Measurements from ENCODE around the gene TFAP2B. TPM values are rescaled to one million over a fixed set of nuclear protein-coding genes. Genes with fewer than 3 reads are reported as not detected.

TFAP2B gene
- total RNA-seq, 1 donor from 2014 or later = not detected

DNA sequence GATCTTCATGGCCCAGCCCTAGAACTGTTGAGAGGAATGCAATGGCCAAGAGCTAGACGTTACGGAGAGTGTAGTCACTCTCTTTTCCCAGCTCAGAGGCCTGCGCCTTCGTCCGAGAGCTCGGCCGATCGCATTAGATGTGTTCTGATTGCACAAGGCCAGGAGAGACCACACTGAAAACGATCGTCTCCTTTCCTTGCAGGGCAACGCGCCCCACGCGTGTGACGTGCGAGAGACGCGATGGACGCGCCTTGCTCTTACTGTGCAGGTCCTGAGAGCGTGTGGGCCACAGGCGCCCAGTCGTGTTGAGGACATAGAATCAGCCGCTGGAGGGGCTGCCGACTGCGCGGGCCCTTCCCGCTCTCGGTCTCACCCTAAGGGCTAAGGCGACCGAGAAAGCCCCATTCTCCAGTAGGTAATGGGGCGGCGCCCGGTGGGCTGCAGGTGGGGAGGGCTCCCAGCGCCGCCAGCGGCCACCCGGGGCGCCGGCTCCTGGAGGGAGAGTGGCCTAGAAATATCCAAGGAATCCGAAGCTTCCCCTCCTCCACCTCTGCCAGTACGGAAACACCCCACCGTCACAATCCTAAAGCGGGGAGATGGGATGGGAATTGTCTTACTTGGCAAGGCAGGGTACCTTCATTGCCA lies 26.9 kb downstream of the TFAP2B start:
- DNase-seq (no peak), ATAC-seq (no peak)
- intact Hi-C loops (cut with micrococcal nuclease) = no loop called here

DNA sequence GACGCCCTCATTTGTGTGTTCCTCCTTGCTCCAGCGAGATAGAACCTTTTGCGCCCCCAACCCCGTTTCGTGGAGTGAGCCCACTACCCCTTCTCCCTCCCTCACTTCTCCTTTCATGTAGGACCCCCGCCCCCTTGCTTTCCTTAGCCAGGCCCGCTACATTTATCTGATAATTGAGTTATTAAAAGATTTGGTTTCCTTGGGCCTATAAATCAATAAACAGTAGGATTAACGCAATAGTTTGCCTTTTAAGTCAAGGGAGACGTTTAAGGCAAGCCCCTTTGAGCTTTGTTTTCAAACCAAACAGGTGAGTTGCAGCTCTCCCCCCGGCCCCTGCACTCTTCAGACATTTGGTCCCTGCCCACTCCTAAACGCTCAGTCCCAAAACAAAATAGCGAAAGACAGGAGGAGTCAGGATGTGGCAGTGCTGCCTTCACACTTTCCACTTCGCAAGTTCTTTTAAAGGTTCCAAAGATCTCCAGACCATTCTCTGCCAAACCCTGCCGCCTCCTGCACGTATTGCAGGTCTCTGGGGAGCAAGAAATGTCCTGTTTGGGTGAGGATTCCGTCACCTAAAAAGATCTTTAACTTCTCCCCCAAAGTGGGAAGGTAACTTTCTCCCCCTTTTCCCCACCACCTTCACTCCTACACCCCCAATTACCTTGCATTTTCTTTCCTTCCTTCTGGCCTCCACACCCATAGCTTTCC lies 27.6 kb downstream of the TFAP2B start:
- no peak for ATAC-seq
- intact Hi-C loops (cut with micrococcal nuclease) = no loop called here
- DNase-seq = no peak

GRCh38 chr6:50846852-50847155 lies 28.1 kb downstream of the TFAP2B start:
- intact Hi-C loops (cut with micrococcal nuclease) = no loop called here
- no peak for DNase-seq
- no peak for ATAC-seq

DNA sequence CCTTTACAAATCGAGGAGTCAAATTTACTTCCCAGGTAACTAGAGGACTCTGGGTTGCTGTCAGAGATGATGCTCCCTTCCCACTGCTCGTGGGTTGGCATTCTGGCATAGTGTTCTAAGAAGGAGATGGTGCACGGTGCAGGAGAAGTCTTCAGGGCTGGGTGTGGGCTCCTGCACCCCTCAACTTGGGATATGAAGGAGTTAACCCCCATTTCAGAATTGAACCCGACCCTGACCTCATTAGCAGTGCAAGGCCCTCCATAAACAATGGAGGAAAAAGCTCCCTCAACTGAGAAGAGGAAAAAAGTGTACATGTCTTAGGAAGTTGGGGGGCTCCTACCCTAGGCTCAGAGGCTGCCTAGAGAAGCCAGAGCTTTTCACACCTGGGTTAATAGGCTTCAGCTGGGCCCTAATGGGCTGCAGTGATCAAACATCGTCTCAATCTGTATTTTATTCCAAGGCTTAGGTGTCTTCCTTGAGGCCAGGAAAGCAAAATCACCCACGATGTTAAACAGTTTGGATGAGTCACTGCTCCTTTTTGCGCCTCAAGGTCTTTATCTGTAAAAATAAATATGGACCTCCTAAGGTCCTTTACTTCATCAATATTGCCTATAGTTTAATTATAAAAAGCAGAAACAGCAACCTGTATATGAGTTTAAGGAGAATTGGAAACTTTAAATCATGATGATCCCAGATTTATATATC lies 29.4 kb downstream of the TFAP2B start:
- no peak for DNase-seq
- intact Hi-C loops (cut with micrococcal nuclease) = no loop called here
- ATAC-seq = no peak

- intact Hi-C loops (cut with micrococcal nuclease) = no loop called here
- DNase-seq (no peak), ATAC-seq (no peak)
Observed at GRCh38 chr6:50848989-50849795, 30.5 kb downstream of the TFAP2B start.

DNA sequence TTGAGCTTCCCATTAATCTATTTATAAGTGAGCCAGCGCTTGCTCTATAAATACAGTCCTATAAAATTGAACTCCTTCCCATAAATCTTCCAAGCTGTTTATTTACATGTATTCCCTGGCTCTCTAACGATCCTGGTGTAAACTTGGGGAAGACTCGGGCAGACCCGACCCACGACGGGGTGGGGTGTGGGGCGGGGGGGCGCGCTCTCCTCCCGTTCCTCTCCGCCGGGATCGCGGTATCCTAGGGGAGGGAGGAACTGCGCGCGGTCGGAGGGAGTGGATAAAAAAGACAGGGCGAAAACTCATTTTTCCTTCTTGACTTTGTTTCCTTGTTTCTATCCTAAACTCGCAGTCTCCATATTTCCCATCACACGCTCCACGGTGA lies 31.1 kb downstream of the TFAP2B start:
- ATAC-seq (no peak), DNase-seq (no peak)
- intact Hi-C loops (cut with micrococcal nuclease) = no loop called here

DNA sequence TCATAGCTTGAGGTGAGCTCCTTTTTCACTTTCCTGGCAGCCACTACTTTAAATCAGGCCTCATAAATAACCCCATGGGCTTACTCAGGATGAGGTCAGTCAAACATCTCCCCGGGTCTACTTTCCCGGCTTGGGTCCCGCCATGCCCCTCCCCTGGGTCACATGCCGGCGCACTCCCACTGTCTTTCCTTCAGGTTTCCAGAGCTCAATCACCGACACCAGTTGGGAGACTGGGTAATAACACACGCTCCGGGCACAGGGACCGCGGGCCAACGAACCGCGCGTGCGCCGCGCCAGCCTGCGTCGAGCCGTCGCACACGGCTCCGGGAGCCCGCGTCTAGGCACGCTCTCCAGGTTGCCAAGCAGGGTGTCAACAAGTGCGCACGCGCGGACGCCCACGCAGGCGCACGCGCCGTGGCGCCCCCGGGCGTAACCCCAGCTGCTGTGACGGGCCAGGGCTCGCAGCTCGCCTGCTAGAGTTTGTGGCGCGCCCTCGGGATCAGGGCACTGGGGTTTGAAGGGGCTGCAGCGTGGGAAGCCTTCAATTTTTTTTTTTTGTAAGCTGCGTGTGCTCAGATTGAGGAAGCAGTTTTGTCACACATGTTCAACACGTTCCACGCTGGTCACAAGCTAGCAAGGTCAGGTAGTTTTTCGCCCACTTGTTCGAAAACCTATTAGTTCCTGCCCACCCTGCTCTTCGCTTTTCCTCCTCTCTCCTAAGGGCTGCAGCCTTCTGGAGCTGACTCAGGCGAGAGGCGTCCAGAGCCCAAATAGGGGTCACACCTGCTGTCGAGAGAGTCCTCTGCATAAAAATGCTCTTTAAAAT lies 31.8 kb downstream of the TFAP2B start:
- intact Hi-C loops (cut with micrococcal nuclease) = no loop called here
- DNase-seq (no peak), ATAC-seq (no peak)

DNA sequence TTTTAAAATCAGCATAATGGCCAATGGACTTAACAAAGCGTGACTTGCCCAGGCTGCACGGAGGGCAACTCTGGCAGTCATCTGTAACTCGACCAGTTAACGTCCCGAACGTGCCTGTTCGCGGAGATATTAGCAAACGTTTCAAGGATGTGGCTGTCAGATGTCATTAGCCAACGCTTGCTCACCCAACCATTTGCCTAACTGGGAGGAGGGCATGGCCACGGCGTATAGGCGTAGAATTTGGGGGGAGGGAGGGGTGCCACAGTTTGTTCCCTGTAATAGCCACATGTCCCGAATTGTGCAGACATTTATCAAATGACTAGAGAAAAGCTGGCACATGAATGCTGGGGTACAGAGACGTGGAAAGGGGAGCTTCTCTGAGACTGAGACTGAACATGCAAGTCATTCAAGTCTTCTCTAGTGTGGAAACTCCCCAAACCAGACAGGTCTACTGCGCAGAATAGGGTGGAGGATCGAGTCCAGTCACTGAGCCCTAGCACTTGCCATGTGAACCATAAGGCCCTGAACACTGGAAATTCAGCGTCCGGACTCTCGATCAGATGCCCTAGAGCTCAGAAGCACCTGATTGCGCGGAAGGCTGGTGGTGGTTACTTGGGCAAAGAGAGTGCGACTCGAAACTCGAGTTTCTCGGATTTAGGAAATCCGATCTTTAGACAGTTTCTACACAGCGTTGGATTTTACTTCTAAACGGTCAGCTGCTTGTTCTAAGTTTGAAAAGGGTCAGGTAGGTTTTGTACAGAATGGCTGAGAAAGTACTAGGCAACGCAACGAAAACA lies 32.6 kb downstream of the TFAP2B start:
- ATAC-seq = no peak
- DNase-seq = no peak
- intact Hi-C loops (cut with micrococcal nuclease) = no loop called here

GRCh38 chr6:50853939-50854338 lies 35.3 kb downstream of the TFAP2B start:
- ATAC-seq = no peak
- intact Hi-C loops (cut with micrococcal nuclease) = no loop called here

GRCh38 chr6:50861692-50862091 lies 43.0 kb downstream of the TFAP2B start:
- no peak for ATAC-seq
- no peak for DNase-seq
- intact Hi-C loops (cut with micrococcal nuclease) = no loop called here

More at GRCh38 chr6:50853939-50854338, 35.3 kb downstream of the TFAP2B start:
- DNase-seq = no peak

DNA sequence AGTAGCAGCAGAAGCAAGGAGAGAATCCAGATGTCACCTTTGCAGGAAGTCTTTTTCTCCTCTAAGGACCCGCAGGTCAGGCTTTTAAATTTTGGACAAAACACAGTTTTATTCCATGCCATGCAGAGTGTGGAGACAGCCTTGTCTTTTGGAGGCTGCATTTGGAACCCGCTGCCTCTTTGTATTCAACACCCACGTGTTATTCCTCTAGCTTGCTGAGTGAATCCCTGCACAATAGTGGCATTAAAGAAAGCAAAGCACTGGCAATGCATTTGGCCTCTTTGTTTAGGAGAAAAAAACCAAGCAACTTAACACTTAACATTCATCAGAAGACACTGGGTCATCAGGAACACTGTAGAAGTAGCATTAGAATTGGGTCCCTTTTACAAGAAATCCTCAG lies 43.5 kb downstream of the TFAP2B start:
- ATAC-seq (no peak), DNase-seq (no peak)

GRCh38 chr6:50864601-50865000 lies 45.9 kb downstream of the TFAP2B start:
- intact Hi-C loops (cut with micrococcal nuclease) = no loop called here
- DNase-seq = no peak
- no peak for ATAC-seq

More for the DNA sequence above, 43.5 kb downstream of the TFAP2B start:
- intact Hi-C loops (cut with micrococcal nuclease) = no loop called here

GRCh38 chr6:50868466-50868865 lies 49.8 kb downstream of the TFAP2B start:
- DNase-seq = no peak
- ATAC-seq = no peak
- intact Hi-C loops (cut with micrococcal nuclease) = no loop called here

- DNase-seq (no peak), ATAC-seq (no peak)
- intact Hi-C loops (cut with micrococcal nuclease) = no loop called here
Observed at GRCh38 chr6:50873167-50873566, 54.5 kb downstream of the TFAP2B start.

DNA sequence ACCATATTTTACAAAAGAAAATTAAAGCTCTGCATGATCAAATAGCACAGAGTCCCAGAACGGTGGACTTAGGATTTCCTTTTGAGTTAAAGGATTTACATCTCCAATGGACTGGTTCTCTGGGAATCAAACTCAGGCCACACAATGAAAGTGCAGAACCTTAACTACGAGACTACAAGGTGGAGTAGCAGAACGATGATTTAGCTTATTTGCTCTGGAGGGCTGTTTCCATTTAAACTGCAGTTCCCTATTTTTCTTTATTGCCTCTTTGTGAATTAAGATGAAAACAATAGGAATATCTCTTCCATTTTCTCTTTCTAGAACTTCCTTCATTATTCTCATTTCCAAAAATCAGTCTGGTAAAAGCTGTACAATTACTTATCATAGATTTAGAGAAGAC lies 65.7 kb downstream of the TFAP2B start:
- intact Hi-C loops (cut with micrococcal nuclease) = no loop called here
- DNase-seq (no peak), ATAC-seq (no peak)

GRCh38 chr6:50887112-50887511 lies 68.4 kb downstream of the TFAP2B start:
- ATAC-seq (no peak), DNase-seq (no peak)
- intact Hi-C loops (cut with micrococcal nuclease) = no loop called here

DNA sequence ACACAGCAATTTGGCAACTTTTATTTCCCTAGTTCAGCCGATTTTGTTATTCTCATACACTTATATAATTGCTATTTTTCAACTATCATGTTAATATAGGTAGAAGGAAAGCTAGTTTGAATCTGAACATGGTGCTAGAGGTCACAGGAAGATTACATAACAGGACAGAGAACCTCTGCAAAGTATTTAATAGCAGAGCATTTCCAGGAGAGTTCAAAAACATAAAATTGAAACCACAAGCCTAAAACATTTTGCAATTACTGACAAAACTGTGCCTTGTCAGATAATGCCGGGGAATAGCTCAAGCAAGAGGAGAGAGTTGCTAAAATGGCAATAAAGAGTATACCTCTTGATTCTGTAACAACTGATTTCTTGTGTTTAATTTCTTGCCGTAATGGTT lies 70.8 kb downstream of the TFAP2B start:
- no peak for DNase-seq
- no peak for ATAC-seq
- intact Hi-C loops (cut with micrococcal nuclease) = no loop called here

- no peak for DNase-seq
- ATAC-seq = no peak
- intact Hi-C loops (cut with micrococcal nuclease) = no loop called here
Observed at GRCh38 chr6:50889935-50890334, 71.3 kb downstream of the TFAP2B start.

All from left ventricle myocardium superior (tissue), 1 donor.